Activated CD4-positive, alpha-beta memory T cell treated with anti-CD3 and anti-CD28 coated beads, Interleukin-2, amount 10 ng/mL, durations not matched to agents 7 days and 5 days (primary cell): Measurements from ENCODE around the gene FGF3. TPM values are rescaled to one million over a fixed set of nuclear protein-coding genes. Genes with fewer than 3 reads are reported as not detected.

Experiments
- CTCF ChIA-PET: fragments of 350-600 bp; sonication (Branson Sonifier 250); formaldehyde crosslinking; loops from one replicate; lab custom pipeline; 2021; ENCODE audit warnings: antibody characterized with exemption, inconsistent platforms; lab: Charles Lee
- POLR2A ChIA-PET: fragments of 350-600 bp; sonication (Branson Sonifier 250); formaldehyde crosslinking; loops from one replicate; lab custom pipeline; 2021; ENCODE audit warnings: antibody characterized with exemption; lab: Charles Lee
- DNase-seq: peaks from one replicate; pipeline ENCODE4 v3.0.0-alpha.2; 2020
- H3K27ac Mint-ChIP-seq: one replicate; pipeline ENCODE4 v1.8.0; 2021; ENCODE audit warnings: mild to moderate bottlenecking, mixed read lengths
- H3K27me3 Mint-ChIP-seq: one replicate; pipeline ENCODE4 v1.8.0; 2021; ENCODE audit warnings: mixed read lengths
- H3K36me3 Mint-ChIP-seq: one replicate; pipeline ENCODE4 v1.8.0; 2021; ENCODE audit warnings: low read depth, mixed read lengths
- H3K4me1 Mint-ChIP-seq: one replicate; pipeline ENCODE4 v1.8.0; 2021; ENCODE audit warnings: mixed read lengths
- H3K4me3 Mint-ChIP-seq: one replicate; pipeline ENCODE4 v1.8.0; 2021; ENCODE audit warnings: mild to moderate bottlenecking, mixed read lengths
- H3K9me3 Mint-ChIP-seq: one replicate; pipeline ENCODE4 v1.8.0; 2021; ENCODE audit warnings: mixed read lengths
- total RNA-seq, 2 experiments: library from RNA; stranded (reverse); gene quantifications; one replicate each; pipeline ENCODE4 v1.2.3, GENCODE V29; 2021

Gene FGF3
- not detected for total RNA-seq

DNA sequence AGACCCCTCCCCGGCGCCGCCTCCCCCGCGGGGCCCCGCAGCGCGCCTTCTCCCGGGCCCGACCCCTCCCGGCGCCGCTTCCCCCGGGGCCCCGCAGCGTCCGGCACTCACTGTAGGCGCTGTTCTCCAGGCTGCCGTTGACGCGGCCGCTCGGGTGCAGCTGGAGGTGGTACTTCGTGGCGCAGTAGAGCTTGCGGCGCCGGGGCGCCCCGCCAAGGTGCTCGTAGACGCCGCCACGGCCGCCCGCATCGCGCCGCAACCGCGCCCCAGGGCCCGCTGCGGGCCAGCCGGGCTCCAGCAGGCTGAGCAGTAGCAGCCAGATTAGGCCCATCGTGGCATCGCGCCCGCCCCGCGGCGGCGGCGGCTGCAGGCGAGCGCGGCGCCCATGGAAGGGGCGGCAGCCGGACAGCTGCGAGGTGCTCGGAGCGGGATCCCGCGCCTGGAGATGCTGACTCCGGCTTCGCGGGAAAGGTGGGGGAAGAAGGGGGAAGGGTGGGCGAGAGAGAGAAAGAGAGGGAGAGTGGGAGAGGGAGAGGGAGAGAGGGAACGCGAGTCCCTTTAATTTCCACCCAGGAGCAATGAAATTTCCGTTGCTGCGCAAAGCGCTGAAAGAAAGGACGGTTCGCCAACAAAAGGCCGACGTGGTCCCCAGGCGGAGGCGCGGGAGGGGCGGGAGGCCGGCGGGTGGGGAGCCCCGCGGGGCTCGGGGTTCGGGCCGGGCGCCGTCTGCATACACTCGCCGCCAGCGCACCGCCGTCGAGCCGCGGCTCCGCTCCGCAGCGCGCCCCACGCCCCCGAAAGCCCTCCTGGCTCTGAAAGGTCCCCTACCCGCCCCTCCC lies at the start of gene FGF3:
FGF3 (minus strand) TSS at position 814 of the 839 bp plus-strand sequence; CDS start at position 331, 483 bp downstream.
- Mint-ChIP-seq H3K27me3 (peaks cover 38% of the 10 kb centered on the region), H3K36me3 (no peaks in the 10 kb centered on the region), H3K9me3 (no peaks in the 10 kb centered on the region), H3K27ac (no peak within 1 kb of the TSS), H3K4me1 (no peaks in the 10 kb centered on the region), H3K4me3 (no peak within 1 kb of the TSS)
- ChIA-PET POLR2A (no interaction called here), CTCF (no interaction called here)
- DNase-seq: no peak

DNA sequence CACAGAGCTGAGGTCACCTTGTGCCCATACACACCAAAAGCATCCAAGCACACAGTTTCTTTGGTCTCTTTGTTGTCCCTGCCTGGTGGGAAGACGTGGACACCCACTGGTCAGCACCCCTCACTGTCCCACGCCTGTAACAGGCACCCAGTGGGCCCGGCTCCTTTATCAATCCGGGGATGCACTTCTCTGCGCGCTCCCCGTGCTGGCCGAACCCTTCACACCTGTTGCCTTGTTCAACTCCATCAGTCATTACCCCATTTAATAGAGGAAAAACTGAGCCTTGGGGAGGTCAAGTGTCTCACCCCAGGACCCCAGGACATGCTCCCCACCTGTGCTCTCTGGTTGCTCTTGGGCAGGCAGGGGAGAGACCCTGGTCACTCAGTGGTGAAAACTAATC lies 49.7 kb upstream of the FGF3 start:
- no peak overlapping the region for H3K27ac Mint-ChIP-seq
- H3K27me3 Mint-ChIP-seq: peaks cover 1% of the 10 kb centered on the region
- H3K36me3 Mint-ChIP-seq: no peaks in the 10 kb centered on the region
- ChIA-PET POLR2A (no interaction called here), CTCF (no interaction called here)
- no peaks in the 10 kb centered on the region for H3K9me3 Mint-ChIP-seq
- no peaks in the 10 kb centered on the region for H3K4me1 Mint-ChIP-seq
- H3K4me3 Mint-ChIP-seq: no peak overlapping the region
- no peak for DNase-seq

DNA sequence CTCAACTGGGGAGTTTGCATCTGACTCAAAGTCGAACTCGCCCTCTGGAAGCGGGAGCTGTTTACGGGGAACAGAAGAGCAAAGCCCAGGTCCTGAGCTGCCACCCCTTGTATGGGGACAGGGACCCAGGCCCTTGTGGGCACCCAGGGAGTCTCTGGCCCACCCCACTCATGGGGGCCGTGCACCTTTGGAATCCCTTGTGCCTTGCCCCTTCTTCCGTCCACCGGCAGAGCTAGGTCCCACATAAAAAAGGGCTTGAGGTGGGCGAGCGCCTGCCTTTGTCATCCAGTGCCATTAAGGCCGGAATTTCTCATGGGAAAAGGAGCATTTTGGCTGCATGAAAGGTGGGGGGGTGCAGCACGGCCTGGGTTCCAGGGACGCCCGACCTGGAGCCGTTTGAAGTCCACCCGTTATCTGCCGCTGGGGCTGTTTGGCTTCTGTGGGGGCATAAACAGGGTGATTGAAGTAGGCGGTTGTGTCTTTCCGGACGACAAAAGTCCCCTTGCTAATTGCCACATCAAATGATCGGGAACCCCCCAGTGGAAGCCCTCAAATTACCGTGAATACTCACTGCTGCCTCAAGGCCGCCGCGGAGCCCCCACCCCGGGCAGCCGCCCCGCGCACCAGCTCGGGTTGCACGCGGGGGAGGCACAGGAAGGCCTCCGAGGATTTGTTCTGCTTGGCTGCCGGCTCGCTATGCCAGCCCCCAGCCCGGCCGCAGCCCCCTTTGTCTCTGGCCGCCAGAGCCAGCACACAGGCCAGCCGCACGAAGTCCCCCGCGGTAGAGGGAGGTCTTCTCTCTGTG lies 49.0 kb upstream of the FGF3 start:
- DNase-seq: no peak
- Mint-ChIP-seq H3K27ac (no peak overlapping the region), H3K4me1 (no peaks in the 10 kb centered on the region), H3K36me3 (no peaks in the 10 kb centered on the region), H3K4me3 (no peak overlapping the region), H3K27me3 (peaks cover 1% of the 10 kb centered on the region), H3K9me3 (no peaks in the 10 kb centered on the region)
- POLR2A ChIA-PET: no interaction called here
- CTCF ChIA-PET: no interaction called here

DNA sequence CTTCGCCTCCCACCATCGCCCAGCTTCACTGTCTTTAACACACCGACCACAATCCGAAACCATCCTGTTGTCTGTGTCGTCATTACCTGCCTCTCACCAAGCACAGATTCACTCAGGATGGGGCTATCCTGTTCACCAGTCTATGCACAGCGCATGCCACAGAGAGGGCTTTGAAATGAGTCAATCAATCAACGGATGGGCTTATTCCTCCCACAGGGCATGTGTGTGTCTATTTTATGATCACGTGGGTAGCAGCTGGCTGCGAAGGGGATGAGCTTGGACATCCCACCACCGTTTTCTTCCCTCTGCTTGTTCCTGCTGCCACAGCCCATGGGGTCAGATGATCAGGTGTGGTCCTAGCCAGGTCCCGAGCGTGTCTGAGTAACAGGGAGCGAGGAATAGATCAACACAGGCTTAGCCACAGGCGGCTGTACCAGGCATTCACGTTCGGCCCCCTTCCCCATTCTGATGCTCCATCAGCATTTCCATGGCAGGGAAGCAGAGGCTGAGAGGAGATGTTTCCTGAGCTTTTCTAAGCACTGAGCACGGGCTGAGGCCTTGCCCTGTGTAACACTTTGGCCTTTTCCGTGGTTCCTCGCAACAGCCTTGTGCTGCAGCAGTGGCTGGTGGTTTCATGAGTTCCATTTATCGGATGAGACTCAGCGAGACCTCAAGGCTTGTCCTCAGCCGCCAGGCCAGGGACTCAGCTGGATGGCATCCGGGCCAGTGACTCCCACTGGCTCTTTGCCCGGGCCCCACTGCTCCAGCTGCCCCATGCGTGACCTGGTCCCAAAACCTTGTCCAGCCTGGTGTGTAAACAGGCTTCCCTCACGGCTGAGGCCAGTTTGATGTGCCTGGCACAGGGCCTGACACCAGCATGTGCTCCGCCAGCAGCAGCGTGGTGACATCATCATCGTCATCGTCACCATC lies 48.1 kb upstream of the FGF3 start:
- Mint-ChIP-seq H3K27me3 (peaks cover 1% of the 10 kb centered on the region), H3K36me3 (no peaks in the 10 kb centered on the region), H3K27ac (no peak overlapping the region), H3K9me3 (no peaks in the 10 kb centered on the region), H3K4me1 (no peaks in the 10 kb centered on the region), H3K4me3 (no peak overlapping the region)
- no peak for DNase-seq
- ChIA-PET POLR2A (no interaction called here), CTCF (no interaction called here)

DNA sequence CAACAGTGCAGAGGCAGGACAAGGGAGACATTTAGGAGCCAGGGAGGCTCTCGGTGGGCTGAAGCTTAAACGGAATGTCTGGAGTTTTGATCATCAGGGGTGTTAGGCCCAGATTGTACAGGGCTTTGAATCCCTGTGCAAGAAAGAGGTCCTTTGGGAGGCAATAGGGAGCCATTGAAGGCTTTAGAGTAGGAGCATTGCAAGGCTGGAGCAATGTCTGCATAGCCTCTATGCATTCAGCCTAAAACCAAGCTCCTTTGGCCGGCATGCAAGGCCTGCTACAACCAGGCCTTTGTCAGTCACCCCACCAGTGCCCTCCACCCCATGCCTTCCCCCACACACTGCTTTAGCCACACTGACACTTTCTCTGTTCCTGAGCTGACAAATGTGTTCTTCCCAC lies 47.4 kb upstream of the FGF3 start:
- ChIA-PET CTCF (no interaction called here), POLR2A (no interaction called here)
- Mint-ChIP-seq H3K27ac (no peak overlapping the region), H3K4me3 (no peak overlapping the region), H3K4me1 (no peaks in the 10 kb centered on the region), H3K36me3 (no peaks in the 10 kb centered on the region), H3K9me3 (no peaks in the 10 kb centered on the region), H3K27me3 (peaks cover 1% of the 10 kb centered on the region)
- DNase-seq: no peak

DNA sequence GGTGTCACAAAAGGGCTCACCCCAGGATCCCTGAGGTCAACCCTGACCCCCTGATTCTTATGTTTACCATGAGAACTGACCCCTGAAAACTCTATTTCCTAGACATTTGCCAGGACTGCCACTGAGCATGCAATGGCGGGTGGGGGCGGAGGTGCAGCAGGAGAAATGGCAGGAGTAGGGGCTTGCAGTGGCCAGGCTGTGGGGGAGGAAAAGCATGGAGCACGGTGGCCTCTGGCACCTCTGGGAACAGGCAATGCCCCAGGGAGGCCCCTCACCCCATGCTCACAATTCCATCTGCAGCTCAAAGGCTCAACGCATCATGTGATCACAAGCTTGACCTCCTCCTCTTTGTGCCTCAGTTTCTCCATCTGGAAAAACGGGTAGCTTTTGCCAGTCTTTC lies 46.5 kb upstream of the FGF3 start:
- no peak for DNase-seq
- Mint-ChIP-seq H3K9me3 (no peaks in the 10 kb centered on the region), H3K4me1 (no peaks in the 10 kb centered on the region), H3K36me3 (no peaks in the 10 kb centered on the region), H3K27me3 (peaks cover 1% of the 10 kb centered on the region), H3K4me3 (no peak overlapping the region), H3K27ac (no peak overlapping the region)
- ChIA-PET POLR2A (no interaction called here), CTCF (no interaction called here)

DNA sequence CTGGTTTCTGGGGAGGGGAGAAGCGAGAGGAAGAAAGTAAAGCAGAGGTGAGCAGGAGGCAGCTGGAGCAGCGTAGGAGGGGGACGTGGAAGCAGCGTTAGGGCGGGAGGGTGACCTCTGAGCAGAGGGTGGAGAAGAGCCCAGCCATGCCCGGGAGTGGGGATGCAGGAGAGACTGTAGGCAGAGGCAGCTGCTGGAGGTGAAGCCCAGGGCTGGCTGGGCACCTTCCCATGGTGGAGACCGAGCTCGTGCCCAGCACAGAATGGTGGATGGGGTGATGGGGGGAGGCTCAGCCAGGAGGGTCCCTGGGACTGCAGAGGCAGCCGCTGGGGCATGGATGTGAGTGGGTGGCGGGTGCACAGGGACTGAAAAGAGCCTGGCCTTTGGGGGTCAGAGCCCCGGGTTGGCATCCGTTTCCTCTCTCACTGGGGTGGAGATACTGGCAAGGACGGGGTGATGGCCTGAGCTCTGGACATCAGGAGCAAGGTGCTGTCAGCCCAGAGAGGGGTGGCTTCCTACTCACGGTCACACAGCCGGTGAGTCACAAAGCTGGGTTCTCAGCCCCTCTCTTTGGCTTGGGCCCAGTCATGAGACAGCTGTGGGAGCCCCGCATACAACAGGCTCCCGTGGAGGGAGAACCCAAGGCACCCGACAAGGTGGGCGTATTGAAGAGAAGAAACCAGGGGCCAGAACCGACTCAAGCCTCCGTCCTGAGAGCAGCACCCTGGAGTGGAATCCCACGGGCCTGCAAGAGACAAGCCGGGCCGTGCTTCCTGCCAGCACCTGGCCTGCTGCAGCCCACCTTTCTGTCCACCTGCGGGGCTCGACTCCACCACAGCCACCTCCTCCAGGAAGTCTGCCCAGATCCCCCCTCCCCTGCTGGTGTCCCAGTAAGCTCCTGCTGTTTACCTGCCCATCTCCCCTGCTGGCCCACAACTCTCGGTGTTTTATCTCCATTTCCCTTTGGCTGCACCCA lies 45.8 kb upstream of the FGF3 start:
- no peaks in the 10 kb centered on the region for H3K9me3 Mint-ChIP-seq
- DNase-seq: no peak
- no peaks in the 10 kb centered on the region for H3K4me1 Mint-ChIP-seq
- peaks cover 1% of the 10 kb centered on the region for H3K27me3 Mint-ChIP-seq
- no peak overlapping the region for H3K4me3 Mint-ChIP-seq
- ChIA-PET CTCF (no interaction called here), POLR2A (no interaction called here)
- no peaks in the 10 kb centered on the region for H3K36me3 Mint-ChIP-seq
- H3K27ac Mint-ChIP-seq: no peak overlapping the region

DNA sequence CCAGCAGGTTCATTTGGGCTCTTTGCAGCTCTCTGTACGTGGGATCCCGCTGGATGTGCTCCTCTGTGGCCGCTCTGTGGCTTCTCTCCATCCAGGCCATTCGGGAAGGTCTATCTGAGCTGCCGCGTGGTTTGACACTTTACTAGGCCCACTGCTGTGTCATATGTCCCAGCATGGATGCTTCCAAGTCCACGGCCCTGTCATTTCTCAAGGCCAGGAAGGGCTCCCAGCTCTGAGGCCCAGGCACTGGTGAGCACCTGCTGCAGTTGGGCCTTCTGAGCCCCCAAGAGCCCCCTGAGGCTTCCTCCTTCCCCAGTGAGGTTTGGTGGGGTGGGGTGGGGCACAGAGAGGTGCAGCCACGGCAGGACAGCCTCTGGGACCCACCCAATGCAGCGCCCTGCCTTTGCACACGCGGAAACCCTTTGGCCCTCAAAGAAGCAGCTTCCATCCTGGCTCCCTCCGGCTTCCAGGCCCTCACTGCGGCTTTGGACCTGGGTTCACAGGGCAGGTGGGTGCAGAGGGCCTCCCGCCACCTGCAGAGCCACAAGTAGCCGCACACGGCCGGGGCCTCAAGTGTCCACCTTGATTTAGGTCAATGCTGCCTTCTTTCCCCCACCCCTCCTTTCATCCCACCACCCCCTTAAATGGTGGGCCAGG lies 44.5 kb upstream of the FGF3 start:
- H3K4me3 Mint-ChIP-seq: no peak overlapping the region
- H3K27me3 Mint-ChIP-seq: peaks cover 1% of the 10 kb centered on the region
- CTCF ChIA-PET: no interaction called here
- H3K9me3 Mint-ChIP-seq: no peaks in the 10 kb centered on the region
- POLR2A ChIA-PET: no interaction called here
- DNase-seq: no peak
- no peak overlapping the region for H3K27ac Mint-ChIP-seq
- H3K36me3 Mint-ChIP-seq: no peaks in the 10 kb centered on the region
- H3K4me1 Mint-ChIP-seq: no peaks in the 10 kb centered on the region

DNA sequence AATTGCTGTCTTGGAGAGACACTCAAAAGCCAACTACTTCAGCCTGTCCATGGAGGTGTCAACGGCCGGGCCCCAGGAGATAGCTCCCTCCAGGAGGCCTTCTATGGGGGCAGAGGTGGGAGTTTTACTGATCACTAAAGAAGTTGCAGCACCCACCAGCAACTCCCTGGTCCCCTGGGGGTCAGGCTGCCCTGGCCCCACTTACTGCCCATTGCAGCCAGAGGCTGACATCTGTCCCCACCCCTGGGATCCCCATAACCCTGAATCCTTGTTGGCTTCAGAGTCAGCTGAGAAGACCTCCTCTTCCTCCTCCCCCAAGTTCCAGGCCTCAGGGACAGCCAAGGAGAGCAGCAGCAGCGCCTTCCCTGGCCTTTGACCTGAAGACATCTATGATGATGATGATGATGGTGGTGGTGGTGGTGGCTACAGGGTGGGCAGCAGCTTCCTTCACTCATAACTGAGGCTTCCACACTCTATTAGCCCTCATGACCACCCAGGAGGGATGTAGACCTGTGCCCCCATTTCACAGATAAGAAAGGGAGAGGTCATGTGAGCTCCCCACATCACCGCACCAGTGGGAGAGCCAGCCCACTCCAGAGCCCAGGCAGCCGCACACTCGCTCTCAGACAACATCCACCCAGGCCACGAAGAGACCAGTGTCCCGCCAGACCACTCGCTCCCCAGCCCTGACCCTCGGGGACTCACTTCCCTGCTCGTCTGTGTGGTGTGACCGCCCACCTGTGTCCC lies 43.8 kb upstream of the FGF3 start:
- Mint-ChIP-seq H3K4me3 (no peak overlapping the region), H3K27me3 (peaks cover 2% of the 10 kb centered on the region), H3K36me3 (no peaks in the 10 kb centered on the region), H3K9me3 (no peaks in the 10 kb centered on the region), H3K4me1 (no peaks in the 10 kb centered on the region), H3K27ac (no peak overlapping the region)
- ChIA-PET CTCF (no interaction called here), POLR2A (no interaction called here)
- no peak for DNase-seq

DNA sequence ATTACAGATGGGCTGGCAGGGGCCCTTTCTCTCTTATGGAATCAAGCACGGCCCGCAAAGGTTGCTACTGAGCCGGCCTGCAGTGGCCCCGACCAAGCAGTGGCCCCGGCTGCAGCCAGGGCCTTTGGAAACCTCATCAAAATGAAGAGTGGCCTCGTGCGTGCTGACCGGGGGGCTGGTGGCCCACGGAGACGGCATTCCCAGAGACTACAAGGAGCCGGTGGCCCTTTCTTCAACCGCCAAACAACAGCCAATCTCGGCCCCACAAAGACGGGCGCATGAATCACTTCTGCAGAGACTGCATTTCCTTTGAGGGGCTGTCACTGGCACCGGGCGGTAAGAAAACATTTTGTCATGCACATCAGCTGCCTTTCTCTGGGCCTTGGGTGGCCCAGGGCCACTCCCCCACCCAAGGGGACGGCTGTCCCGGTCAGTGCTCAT lies 43.1 kb upstream of the FGF3 start:
- Mint-ChIP-seq H3K27me3 (peaks cover 6% of the 10 kb centered on the region), H3K4me3 (no peak overlapping the region), H3K9me3 (no peaks in the 10 kb centered on the region), H3K4me1 (no peaks in the 10 kb centered on the region), H3K36me3 (no peaks in the 10 kb centered on the region), H3K27ac (no peak overlapping the region)
- DNase-seq: no peak
- ChIA-PET CTCF (no interaction called here), POLR2A (no interaction called here)

DNA sequence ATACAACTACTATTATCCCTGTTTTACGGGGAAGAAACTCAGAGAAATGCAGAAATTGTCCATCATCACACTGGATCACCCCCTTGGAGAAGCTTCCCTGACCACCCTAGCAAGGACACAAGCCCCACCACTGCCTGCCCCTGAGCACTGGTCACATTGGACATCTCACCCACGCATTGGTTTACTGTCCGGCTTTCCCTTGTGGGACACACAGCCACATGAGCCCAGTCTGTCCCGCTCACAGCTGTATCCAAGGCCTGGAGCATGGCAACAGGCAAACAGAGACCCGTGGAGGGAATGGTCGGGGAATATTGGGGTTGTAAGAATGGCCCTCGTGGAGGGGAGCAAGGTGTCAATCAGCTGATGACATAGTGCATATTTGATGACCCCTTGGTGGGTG lies 42.7 kb upstream of the FGF3 start:
- DNase-seq: no peak
- H3K4me1 Mint-ChIP-seq: no peaks in the 10 kb centered on the region
- POLR2A ChIA-PET: no interaction called here
- H3K36me3 Mint-ChIP-seq: no peaks in the 10 kb centered on the region
- no peak overlapping the region for H3K4me3 Mint-ChIP-seq
- peaks cover 10% of the 10 kb centered on the region for H3K27me3 Mint-ChIP-seq
- H3K27ac Mint-ChIP-seq: no peak overlapping the region
- CTCF ChIA-PET: no interaction called here
- H3K9me3 Mint-ChIP-seq: no peaks in the 10 kb centered on the region
